ENCODE measurements around the gene C10orf53. TPM values are rescaled to one million over a fixed set of nuclear protein-coding genes. Genes with fewer than 3 reads are reported as not detected.

Gene C10orf53
- polyA plus RNA-seq, 4 donors: not detected

- no peak for DNase-seq (ENCODE audit: low read depth in 4 of 4, low spot score in 3 of 4)
Observed at GRCh38 chr10:49735848-49736563, 56.6 kb downstream of the C10orf53 start.

GRCh38 chr10:49736564-49737113 lies 57.2 kb downstream of the C10orf53 start:
- DNase-seq (ENCODE audit: low read depth in 4 of 4, low spot score in 3 of 4): no peak

GRCh38 chr10:49737474-49738201 lies 58.2 kb downstream of the C10orf53 start:
- DNase-seq (ENCODE audit: low read depth in 4 of 4, low spot score in 3 of 4): no peak

- no peak for DNase-seq (ENCODE audit: low read depth in 4 of 4, low spot score in 3 of 4)
Observed at GRCh38 chr10:49738616-49739360, 59.3 kb downstream of the C10orf53 start.

- no peak for DNase-seq (ENCODE audit: low read depth in 4 of 4, low spot score in 3 of 4)
Observed at GRCh38 chr10:49739426-49739825, 60.0 kb downstream of the C10orf53 start.

- no peak for DNase-seq (ENCODE audit: low read depth in 4 of 4, low spot score in 3 of 4)
Observed at GRCh38 chr10:49740346-49741107, 61.1 kb downstream of the C10orf53 start.

GRCh38 chr10:49741108-49741995 lies 61.9 kb downstream of the C10orf53 start:
- no peak for DNase-seq (ENCODE audit: low read depth in 4 of 4, low spot score in 3 of 4)

- no peak for DNase-seq (ENCODE audit: low read depth in 4 of 4, low spot score in 3 of 4)
Observed at GRCh38 chr10:49742683-49743463, 63.4 kb downstream of the C10orf53 start.

- no peak for DNase-seq (ENCODE audit: low read depth in 4 of 4, low spot score in 3 of 4)
Observed at GRCh38 chr10:49743464-49744075, 64.1 kb downstream of the C10orf53 start.

GRCh38 chr10:49744091-49744685 lies 64.7 kb downstream of the C10orf53 start:
- DNase-seq (ENCODE audit: low read depth in 4 of 4, low spot score in 3 of 4): no peak

- DNase-seq (ENCODE audit: low read depth in 4 of 4, low spot score in 3 of 4): no peak
Observed at GRCh38 chr10:49744924-49745605, 65.6 kb downstream of the C10orf53 start.

GRCh38 chr10:49745756-49746155 lies 66.3 kb downstream of the C10orf53 start:
- no peak for DNase-seq (ENCODE audit: low read depth in 4 of 4, low spot score in 3 of 4)

GRCh38 chr10:49746626-49747302 lies 67.3 kb downstream of the C10orf53 start:
- DNase-seq (ENCODE audit: low read depth in 4 of 4, low spot score in 3 of 4): no peak

All from left renal pelvis (tissue), 4 donors.